ENCODE measurements around the gene HECA.

DNA sequence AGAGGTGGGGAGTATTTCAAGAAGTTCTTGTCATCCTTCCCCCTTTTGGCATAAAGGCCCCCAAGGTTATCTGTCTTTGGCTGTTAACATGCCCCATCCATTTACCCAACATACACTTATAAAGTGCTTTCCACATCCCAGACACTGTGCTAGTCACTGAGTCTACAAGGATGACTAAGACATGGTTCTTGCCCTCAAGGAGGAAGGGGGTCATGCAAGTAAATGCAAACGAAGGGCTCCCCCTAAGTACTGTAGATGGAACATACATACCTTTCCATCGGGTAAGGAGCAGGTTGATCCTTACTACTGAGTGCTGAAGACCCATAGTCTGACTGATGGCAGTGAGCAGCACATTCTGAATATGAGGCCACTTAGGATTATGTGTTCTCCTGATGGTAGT lies 38.3 kb downstream of the HECA start:
- TF ChIP-seq, protein P1, sequence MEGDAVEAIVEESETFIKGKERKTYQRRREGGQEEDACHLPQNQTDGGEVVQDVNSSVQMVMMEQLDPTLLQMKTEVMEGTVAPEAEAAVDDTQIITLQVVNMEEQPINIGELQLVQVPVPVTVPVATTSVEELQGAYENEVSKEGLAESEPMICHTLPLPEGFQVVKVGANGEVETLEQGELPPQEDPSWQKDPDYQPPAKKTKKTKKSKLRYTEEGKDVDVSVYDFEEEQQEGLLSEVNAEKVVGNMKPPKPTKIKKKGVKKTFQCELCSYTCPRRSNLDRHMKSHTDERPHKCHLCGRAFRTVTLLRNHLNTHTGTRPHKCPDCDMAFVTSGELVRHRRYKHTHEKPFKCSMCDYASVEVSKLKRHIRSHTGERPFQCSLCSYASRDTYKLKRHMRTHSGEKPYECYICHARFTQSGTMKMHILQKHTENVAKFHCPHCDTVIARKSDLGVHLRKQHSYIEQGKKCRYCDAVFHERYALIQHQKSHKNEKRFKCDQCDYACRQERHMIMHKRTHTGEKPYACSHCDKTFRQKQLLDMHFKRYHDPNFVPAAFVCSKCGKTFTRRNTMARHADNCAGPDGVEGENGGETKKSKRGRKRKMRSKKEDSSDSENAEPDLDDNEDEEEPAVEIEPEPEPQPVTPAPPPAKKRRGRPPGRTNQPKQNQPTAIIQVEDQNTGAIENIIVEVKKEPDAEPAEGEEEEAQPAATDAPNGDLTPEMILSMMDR (IDR thresholded peaks at IDR 0.05 in 2 of 3, conservative IDR thresholded peaks at IDR 0.05 in 1 of 3; ENCODE audit: control insufficient read depth in 2 of 3, extremely low read depth in 1 of 3, insufficient read depth in 1 of 3, low read depth in 3 of 3, low read length in 3 of 3): peak in 2 of 3 experiments; percentile 11 to 14; a peak in 2 of 6 replicates
- TF ChIP-seq ZZZ3 (IDR thresholded peaks at IDR 0.05; ENCODE audit: control insufficient read depth, insufficient read length, low read depth) (no peak), POLR2A (IDR thresholded peaks at IDR 0.05; ENCODE audit: low read depth, low read length) (no peak)
